Measurements from ENCODE around the gene TRMT2B. TPM values are rescaled to one million over a fixed set of nuclear protein-coding genes. Genes with fewer than 3 reads are reported as not detected.
"Not testable (repeated sequence)": the region's sequence is repeated elsewhere in the genome, so short reads cannot be mapped to it uniquely, and the experiment has no call there.

The TRMT2B gene
- polyA plus RNA-seq, 1 experiment, result 14.2 TPM

GRCh38 chrX:100984818-100985217 is 67.1 kb downstream of the TRMT2B start:
- CTCF ChIA-PET, result no interaction called here
- POLR2A ChIA-PET, result no interaction called here
- TF ChIP-seq, protein P1, sequence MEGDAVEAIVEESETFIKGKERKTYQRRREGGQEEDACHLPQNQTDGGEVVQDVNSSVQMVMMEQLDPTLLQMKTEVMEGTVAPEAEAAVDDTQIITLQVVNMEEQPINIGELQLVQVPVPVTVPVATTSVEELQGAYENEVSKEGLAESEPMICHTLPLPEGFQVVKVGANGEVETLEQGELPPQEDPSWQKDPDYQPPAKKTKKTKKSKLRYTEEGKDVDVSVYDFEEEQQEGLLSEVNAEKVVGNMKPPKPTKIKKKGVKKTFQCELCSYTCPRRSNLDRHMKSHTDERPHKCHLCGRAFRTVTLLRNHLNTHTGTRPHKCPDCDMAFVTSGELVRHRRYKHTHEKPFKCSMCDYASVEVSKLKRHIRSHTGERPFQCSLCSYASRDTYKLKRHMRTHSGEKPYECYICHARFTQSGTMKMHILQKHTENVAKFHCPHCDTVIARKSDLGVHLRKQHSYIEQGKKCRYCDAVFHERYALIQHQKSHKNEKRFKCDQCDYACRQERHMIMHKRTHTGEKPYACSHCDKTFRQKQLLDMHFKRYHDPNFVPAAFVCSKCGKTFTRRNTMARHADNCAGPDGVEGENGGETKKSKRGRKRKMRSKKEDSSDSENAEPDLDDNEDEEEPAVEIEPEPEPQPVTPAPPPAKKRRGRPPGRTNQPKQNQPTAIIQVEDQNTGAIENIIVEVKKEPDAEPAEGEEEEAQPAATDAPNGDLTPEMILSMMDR (IDR thresholded peaks at IDR 0.05; ENCODE audit: low read depth, low read length), result no peak
- Histone ChIP-seq H3K27me3 (ENCODE audit: control insufficient read depth, insufficient read depth, low read length) (no peaks in the 10 kb centered on the region), H3K27ac (ENCODE audit: low read depth, low read length) (no peak overlapping the region), H3K4me3 (ENCODE audit: low read depth, low read length) (no peak overlapping the region), H3K9me3 (ENCODE audit: control insufficient read depth, insufficient read depth, low read length) (no peaks in the 10 kb centered on the region)
- DNase-seq (ENCODE audit: low read depth, low spot score), result no peak

- H3K27me3 ChIP-seq (ENCODE audit: control insufficient read depth, insufficient read depth, low read length); H3K9me3 ChIP-seq (ENCODE audit: control insufficient read depth, insufficient read depth, low read length); DNase-seq (ENCODE audit: low read depth, low spot score); POLR2A ChIA-PET; CTCF ChIA-PET; H3K27ac ChIP-seq (ENCODE audit: low read depth, low read length); H3K4me3 ChIP-seq (ENCODE audit: low read depth, low read length): not testable (repeated sequence)
Observed at GRCh38 chrX:100981498-100981845, 70.4 kb downstream of the TRMT2B start.

- ChIA-PET POLR2A (no interaction called here), CTCF (no interaction called here)
- no peak for DNase-seq (ENCODE audit: low read depth, low spot score)
- Histone ChIP-seq H3K4me3 (ENCODE audit: low read depth, low read length) (no peak overlapping the region), H3K9me3 (ENCODE audit: control insufficient read depth, insufficient read depth, low read length) (no peaks in the 10 kb centered on the region), H3K27ac (ENCODE audit: low read depth, low read length) (peak overlapping the region; percentile 39), H3K27me3 (ENCODE audit: control insufficient read depth, insufficient read depth, low read length) (no peaks in the 10 kb centered on the region)
- TF ChIP-seq, protein P1 (IDR thresholded peaks at IDR 0.05; ENCODE audit: low read depth, low read length), result no peak
Observed at GRCh38 chrX:100980608-100981497, 71.1 kb downstream of the TRMT2B start.

- ChIA-PET CTCF (no interaction called here), POLR2A (no interaction called here)
- Histone ChIP-seq H3K27me3 (ENCODE audit: control insufficient read depth, insufficient read depth, low read length) (no peaks in the 10 kb centered on the region), H3K4me3 (ENCODE audit: low read depth, low read length) (no peak overlapping the region), H3K9me3 (ENCODE audit: control insufficient read depth, insufficient read depth, low read length) (no peaks in the 10 kb centered on the region), H3K27ac (ENCODE audit: low read depth, low read length) (no peak overlapping the region)
- DNase-seq (ENCODE audit: low read depth, low spot score), result no peak
- TF ChIP-seq, protein P1 (IDR thresholded peaks at IDR 0.05; ENCODE audit: low read depth, low read length), result no peak
Observed at GRCh38 chrX:100979881-100980607, 71.9 kb downstream of the TRMT2B start.

GRCh38 chrX:100976211-100976610 is 75.7 kb downstream of the TRMT2B start:
- no peaks in the 10 kb centered on the region for H3K9me3 ChIP-seq (ENCODE audit: control insufficient read depth, insufficient read depth, low read length)
- no peak overlapping the region for H3K4me3 ChIP-seq (ENCODE audit: low read depth, low read length)
- no peak for DNase-seq (ENCODE audit: low read depth, low spot score)
- TF ChIP-seq, protein P1 (IDR thresholded peaks at IDR 0.05; ENCODE audit: low read depth, low read length), result no peak
- no peaks in the 10 kb centered on the region for H3K27me3 ChIP-seq (ENCODE audit: control insufficient read depth, insufficient read depth, low read length)
- no peak overlapping the region for H3K27ac ChIP-seq (ENCODE audit: low read depth, low read length)
- CTCF ChIA-PET, result no interaction called here
- POLR2A ChIA-PET, result no interaction called here

All from AG04450 (cell line).